C4-2B (cell line): ENCODE results near the gene VSX1.

ENCODE experiments used
- ZFX ChIP-seq: fragments of 450-650 bp; IDR thresholded peaks from 2 replicates; pipeline ENCODE4 v1.6.1; 2017
- TF ChIP-seq, protein P1 (sequence below): fragments of 450-650 bp; conservative IDR thresholded peaks from 2 replicates; pipeline ENCODE4 v1.5.1; 2017; ENCODE audit warnings: mild to moderate bottlenecking

DNA sequence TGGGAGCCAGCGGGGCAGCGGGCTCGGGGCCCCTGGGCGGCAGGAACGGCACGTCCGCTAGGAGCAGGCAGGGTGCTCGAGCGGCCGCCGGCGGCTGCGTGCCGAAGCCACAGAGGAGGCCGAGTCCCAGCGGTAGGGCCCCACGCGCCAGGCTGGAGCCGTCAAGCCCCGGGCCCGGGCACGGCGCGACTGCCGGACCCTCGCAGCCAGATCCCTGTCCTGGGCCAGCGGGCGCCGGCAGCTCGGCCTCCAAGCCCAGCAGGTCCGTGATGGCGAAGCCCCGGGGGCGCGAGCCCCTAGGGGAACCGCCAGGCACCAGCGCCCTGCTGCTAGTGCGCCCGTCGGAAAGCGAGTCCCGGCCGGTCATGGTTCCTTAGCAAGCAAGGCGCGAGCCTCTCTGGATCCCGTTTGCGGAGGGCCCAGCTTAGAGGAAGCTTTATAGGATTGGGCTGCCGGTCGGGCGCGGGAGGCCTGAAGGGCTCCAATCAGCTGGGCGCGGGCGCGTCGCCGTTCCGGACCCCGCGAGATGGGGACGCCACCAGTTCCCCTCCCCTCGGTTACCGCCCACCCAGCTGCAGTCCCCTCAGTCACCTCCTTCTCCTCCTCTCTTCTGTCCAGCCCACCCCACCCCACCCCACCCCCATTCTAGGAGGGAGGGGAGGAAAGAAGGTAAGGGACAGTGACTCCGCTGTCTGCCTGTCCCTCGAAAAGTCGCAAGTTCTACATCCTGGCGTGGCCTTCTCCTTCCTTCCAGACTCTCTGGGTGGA, at the start of gene VSX1:
- TF ChIP-seq, protein P1, sequence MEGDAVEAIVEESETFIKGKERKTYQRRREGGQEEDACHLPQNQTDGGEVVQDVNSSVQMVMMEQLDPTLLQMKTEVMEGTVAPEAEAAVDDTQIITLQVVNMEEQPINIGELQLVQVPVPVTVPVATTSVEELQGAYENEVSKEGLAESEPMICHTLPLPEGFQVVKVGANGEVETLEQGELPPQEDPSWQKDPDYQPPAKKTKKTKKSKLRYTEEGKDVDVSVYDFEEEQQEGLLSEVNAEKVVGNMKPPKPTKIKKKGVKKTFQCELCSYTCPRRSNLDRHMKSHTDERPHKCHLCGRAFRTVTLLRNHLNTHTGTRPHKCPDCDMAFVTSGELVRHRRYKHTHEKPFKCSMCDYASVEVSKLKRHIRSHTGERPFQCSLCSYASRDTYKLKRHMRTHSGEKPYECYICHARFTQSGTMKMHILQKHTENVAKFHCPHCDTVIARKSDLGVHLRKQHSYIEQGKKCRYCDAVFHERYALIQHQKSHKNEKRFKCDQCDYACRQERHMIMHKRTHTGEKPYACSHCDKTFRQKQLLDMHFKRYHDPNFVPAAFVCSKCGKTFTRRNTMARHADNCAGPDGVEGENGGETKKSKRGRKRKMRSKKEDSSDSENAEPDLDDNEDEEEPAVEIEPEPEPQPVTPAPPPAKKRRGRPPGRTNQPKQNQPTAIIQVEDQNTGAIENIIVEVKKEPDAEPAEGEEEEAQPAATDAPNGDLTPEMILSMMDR = no peak
- no peak for TF ChIP-seq ZFX
